ENCODE results near the gene NAPEPLD.
"Not testable (repeated sequence)": the region's sequence is repeated elsewhere in the genome, so short reads cannot be mapped to it uniquely, and the experiment has no call there.

DNA sequence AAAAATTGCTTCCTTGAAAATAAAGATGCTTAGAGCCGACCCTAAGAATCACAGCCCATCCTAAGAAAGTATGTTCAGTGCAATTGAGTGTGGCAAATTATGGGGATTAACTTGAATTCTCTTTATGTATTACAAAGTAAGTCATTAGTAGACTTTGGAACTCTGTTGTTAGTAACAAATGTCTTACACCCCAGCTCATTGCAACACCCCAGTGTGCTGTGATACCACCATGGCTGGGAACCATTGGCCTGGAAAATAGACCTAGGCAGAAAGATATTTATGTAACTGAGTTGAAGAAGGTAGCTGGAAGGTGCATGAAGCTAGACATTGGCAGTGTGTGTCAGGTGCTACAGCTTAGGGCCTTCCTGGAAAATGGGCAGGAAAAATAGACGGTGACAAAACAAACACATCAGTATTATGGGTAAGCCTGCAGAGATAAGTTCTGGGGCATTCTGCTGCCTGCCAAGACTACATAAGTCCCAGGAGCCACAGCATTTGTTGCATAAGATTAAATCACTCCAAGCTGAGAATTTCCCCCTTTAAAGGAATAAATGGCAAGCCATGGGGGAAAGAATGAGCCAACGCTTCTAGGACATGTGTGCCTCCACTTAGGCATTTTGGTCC is 18.1 kb upstream of the NAPEPLD start:
- TF ChIP-seq FOXK2, ARNT, ZNF384, SP1, SUZ12, ELF4 (IDR thresholded peaks at IDR 0.05): not testable (repeated sequence)

Measured in HEK293T (cell line).